SKM-1 treated with dmso at 0.1 percent for 144 hours (cell line): ENCODE results near the gene PRLHR.
"Not testable (repeated sequence)": the region's sequence is repeated elsewhere in the genome, so short reads cannot be mapped to it uniquely, and the experiment has no call there.

Source experiments
- DNase-seq: peaks from one replicate; lab custom pipeline; 2025; ENCODE audit not compliant: unreplicated experiment; lab: John Stamatoyannopoulos, UW

Gene PRLHR

GRCh38 chr10:118595598-118596425 is at the start of gene PRLHR:
Gene PRLHR (minus strand): TSS chr10:118595648. CDS start chr10:118595244, 404 bp downstream.
- DNase-seq, result no peak

- no peak for DNase-seq
Measured at GRCh38 chr10:118642228-118642627, 46.8 kb upstream of the PRLHR start.

GRCh38 chr10:118638680-118639079 is 43.2 kb upstream of the PRLHR start:
- DNase-seq, result no peak

- DNase-seq, result no peak
Measured at GRCh38 chr10:118635674-118636402, 40.4 kb upstream of the PRLHR start.

GRCh38 chr10:118633786-118634185 is 38.3 kb upstream of the PRLHR start:
- DNase-seq, result no peak

- no peak for DNase-seq
Measured at GRCh38 chr10:118629211-118629610, 33.8 kb upstream of the PRLHR start.

- no peak for DNase-seq
Measured at GRCh38 chr10:118628397-118628796, 32.9 kb upstream of the PRLHR start.

- DNase-seq, result no peak
Measured at GRCh38 chr10:118626953-118627352, 31.5 kb upstream of the PRLHR start.

- DNase-seq, result no peak
Measured at GRCh38 chr10:118625504-118625903, 30.1 kb upstream of the PRLHR start.

- DNase-seq, result no peak
Measured at GRCh38 chr10:118624747-118625146, 29.3 kb upstream of the PRLHR start.

- no peak for DNase-seq
Measured at GRCh38 chr10:118621304-118621942, 26.0 kb upstream of the PRLHR start.

- DNase-seq, result not testable (repeated sequence)
Measured at GRCh38 chr10:118613863-118614262, 18.4 kb upstream of the PRLHR start.

- no peak for DNase-seq
Measured at GRCh38 chr10:118610577-118610976, 15.1 kb upstream of the PRLHR start.

GRCh38 chr10:118607768-118608354 is 12.4 kb upstream of the PRLHR start:
- DNase-seq, result no peak

- no peak for DNase-seq
Measured at GRCh38 chr10:118605694-118606093, 10.2 kb upstream of the PRLHR start.

GRCh38 chr10:118596426-118597124 is 1.1 kb upstream of the PRLHR start:
- DNase-seq, result no peak

GRCh38 chr10:118595064-118595420 is 406 bp downstream of the PRLHR start:
- no peak for DNase-seq

- DNase-seq, result no peak
Measured at GRCh38 chr10:118594392-118595063, 920 bp downstream of the PRLHR start.

GRCh38 chr10:118592675-118593330 is 2.6 kb downstream of the PRLHR start:
- DNase-seq, result no peak

GRCh38 chr10:118590334-118590733 is 5.1 kb downstream of the PRLHR start:
- no peak for DNase-seq
